ENCODE results near the gene SMIM26. TPM values are rescaled to one million over a fixed set of nuclear protein-coding genes. Genes with fewer than 3 reads are reported as not detected.
A peak's percentile ranks its signal among the peaks of the same experiment; 100 is the strongest.

The SMIM26 gene
- total and polyA plus RNA-seq, 2 of the 8 experiments (the other 6 are each of a cell fraction or from before 2014, with no cell fraction given), result 69.8 to 95.0 TPM

GRCh38 chr20:18587665-18588573 lies 20.7 kb downstream of the SMIM26 start, which contains the start of gene DTD1 (continued):
- no peak for TF ChIP-seq CHD2 (IDR thresholded peaks at IDR 0.05; ENCODE audit: low read length)
- TF ChIP-seq CREB1 (IDR thresholded peaks at IDR 0.05), result peak; percentile 54
- TF ChIP-seq CEBPB (IDR thresholded peaks at IDR 0.05; ENCODE audit: low read depth, low read length), result no peak
- TF ChIP-seq SRF (IDR thresholded peaks at IDR 0.05; ENCODE audit: low read depth, low read length), result no peak
- no peak for TF ChIP-seq EP300 (IDR thresholded peaks at IDR 0.05; ENCODE audit: borderline replicate concordance in 1 of 2, low read depth in 2 of 2, low read length in 2 of 2)
- TF ChIP-seq, protein P1, sequence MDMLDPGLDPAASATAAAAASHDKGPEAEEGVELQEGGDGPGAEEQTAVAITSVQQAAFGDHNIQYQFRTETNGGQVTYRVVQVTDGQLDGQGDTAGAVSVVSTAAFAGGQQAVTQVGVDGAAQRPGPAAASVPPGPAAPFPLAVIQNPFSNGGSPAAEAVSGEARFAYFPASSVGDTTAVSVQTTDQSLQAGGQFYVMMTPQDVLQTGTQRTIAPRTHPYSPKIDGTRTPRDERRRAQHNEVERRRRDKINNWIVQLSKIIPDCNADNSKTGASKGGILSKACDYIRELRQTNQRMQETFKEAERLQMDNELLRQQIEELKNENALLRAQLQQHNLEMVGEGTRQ (IDR thresholded peaks at IDR 0.05; ENCODE audit: low read length), result no peak
- peak in 1 of 2 experiments; percentile 62; a peak in 1 of 4 replicates for TF ChIP-seq HDAC2 (IDR thresholded peaks at IDR 0.05; ENCODE audit: borderline replicate concordance in 1 of 2, low read depth in 2 of 2, low read length in 2 of 2)
- TF ChIP-seq RAD21 (IDR thresholded peaks at IDR 0.05 in 1 of 2, conservative IDR thresholded peaks at IDR 0.05 in 1 of 2; ENCODE audit: low read depth in 2 of 2, low read length in 2 of 2), result peak in 1 of 2 experiments; percentile 21; a peak in 1 of 4 replicates
- TF ChIP-seq YY1 (IDR thresholded peaks at IDR 0.05; ENCODE audit: low read depth, low read length), result peak; percentile 84
- TF ChIP-seq, protein P2, sequence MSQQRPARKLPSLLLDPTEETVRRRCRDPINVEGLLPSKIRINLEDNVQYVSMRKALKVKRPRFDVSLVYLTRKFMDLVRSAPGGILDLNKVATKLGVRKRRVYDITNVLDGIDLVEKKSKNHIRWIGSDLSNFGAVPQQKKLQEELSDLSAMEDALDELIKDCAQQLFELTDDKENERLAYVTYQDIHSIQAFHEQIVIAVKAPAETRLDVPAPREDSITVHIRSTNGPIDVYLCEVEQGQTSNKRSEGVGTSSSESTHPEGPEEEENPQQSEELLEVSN (IDR thresholded peaks at IDR 0.05), result peak; percentile 67
- no peak for TF ChIP-seq NRF1 (IDR thresholded peaks at IDR 0.05; ENCODE audit: low read depth, low read length)
- peak; percentile 79; the same call in 1 of the 2 replicates for TF ChIP-seq GABPA (IDR thresholded peaks at IDR 0.05; ENCODE audit: borderline replicate concordance, insufficient read depth, low read length)
- peak; percentile 82; the same call in 1 of the 2 replicates for TF ChIP-seq RBBP5 (IDR thresholded peaks at IDR 0.05; ENCODE audit: borderline replicate concordance, low read depth, low read length)
- peak; percentile 77 for TF ChIP-seq TAF1 (IDR thresholded peaks at IDR 0.05; ENCODE audit: low read depth, low read length)
- TF ChIP-seq BRCA1 (IDR thresholded peaks at IDR 0.05; ENCODE audit: low read depth, low read length), result no peak
- TF ChIP-seq MAX (IDR thresholded peaks at IDR 0.05), result peak; percentile 60
- TF ChIP-seq POLR2AphosphoS5 (IDR thresholded peaks at IDR 0.05; ENCODE audit: low read depth, low read length), result peak; percentile 82
- peak; percentile 41 to 78 for TF ChIP-seq POLR2A (IDR thresholded peaks at IDR 0.05; ENCODE audit: control extremely low read depth in 1 of 2, low read depth in 2 of 2, low read length in 2 of 2)
- peak; percentile 42; the same call in 1 of the 2 replicates for TF ChIP-seq BACH1 (IDR thresholded peaks at IDR 0.05; ENCODE audit: low read length)
- TF ChIP-seq PHF8 (conservative IDR thresholded peaks at IDR 0.05; ENCODE audit: low read depth, low read length), result peak; percentile 82
- no peak for TF ChIP-seq RFX5 (IDR thresholded peaks at IDR 0.05; ENCODE audit: borderline replicate concordance, low read depth, low read length)

Measured in H1 (cell line).